ENCODE measurements around the gene ATF5.
A peak's percentile ranks its signal among the peaks of the same experiment; 100 is the strongest.
"Not testable (repeated sequence)": the region's sequence is repeated elsewhere in the genome, so short reads cannot be mapped to it uniquely, and the experiment has no call there.

Gene ATF5

DNA sequence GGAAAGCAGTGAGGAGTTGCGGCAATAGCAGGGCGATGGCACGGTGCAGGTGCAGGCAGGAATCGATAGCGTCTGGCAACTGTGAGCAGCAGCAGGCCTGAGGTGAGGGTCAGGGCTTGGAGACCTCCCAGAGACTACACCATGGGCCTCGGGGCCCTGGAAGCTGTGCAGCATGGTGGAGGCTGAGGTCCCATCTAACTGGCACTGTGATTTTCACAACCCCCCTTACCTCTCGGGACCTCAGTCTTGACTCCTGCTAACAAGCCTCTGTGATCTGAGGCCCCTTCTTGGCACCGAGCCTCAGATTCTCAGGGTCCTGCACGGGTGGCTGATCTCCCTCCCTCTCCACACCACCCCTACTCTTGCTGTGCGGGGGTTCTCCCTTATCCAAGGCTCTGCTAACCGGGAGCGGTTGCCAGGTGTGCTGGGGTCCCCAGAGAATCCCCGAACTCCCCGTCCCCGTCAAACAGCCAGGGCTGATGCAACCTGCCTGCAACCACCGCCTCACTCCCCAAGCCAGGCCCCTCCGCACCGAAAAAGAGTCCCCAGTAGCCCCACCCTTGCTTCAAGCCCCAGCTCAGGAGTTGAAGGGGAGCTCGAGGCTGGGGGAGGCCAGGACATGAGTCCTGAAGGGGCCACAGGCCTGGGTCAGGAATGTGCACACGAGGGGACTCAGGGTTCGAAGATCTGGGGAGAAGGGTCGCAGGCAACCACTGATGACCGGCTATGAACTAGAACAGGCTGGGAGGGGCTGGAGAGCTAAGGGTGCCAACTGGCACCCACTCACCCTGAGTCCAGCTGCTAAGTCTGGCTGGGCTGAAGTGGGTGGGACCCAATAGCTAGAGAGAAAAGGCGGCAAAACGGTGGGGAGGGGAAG, 4.8 kb upstream of the ATF5 start:
- Histone ChIP-seq H3K27ac (ENCODE audit: low read depth, low read length, severe bottlenecking) (peak overlapping the region; percentile 23), H3K9me3 (ENCODE audit: control insufficient read depth, low read length) (no peaks in the 10 kb centered on the region), H3K4me1 (ENCODE audit: control insufficient read depth, insufficient read depth, low read length, poor library complexity, severe bottlenecking) (peaks cover 13% of the 10 kb centered on the region), H3K36me3 (ENCODE audit: control insufficient read depth, insufficient read depth, low read length) (peaks cover 80% of the 10 kb centered on the region), H3K4me3 (ENCODE audit: extremely low read depth, insufficient read depth, low read length, poor library complexity, severe bottlenecking) (no peak overlapping the region)
- 92 to 94% methylated on average over 21 to 22 of the region's 25 CpGs for WGBS, 2 experiments (ENCODE audit: insufficient coverage in 2 of 2)

DNA sequence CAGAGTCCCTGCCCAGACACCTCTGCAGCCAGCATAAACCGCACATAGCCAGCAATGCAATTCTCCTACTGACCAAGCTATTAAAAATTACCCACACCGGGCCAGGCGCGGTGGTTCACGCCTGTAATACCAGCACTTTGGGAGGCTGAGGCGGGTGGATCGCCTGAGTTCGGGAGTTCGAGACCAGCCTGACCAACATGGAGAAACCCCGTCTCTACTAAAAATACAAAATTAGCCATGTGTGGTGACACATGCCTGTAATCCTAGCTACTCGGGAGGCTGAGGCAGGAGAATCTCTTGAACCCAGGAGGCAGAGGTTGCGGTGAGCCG, 4.2 kb upstream of the ATF5 start:
- Histone ChIP-seq H3K4me1 (ENCODE audit: control insufficient read depth, insufficient read depth, low read length, poor library complexity, severe bottlenecking) (peaks cover 13% of the 10 kb centered on the region), H3K36me3 (ENCODE audit: control insufficient read depth, insufficient read depth, low read length) (peaks cover 74% of the 10 kb centered on the region)
- not testable (repeated sequence) for H3K27ac ChIP-seq (ENCODE audit: low read depth, low read length, severe bottlenecking); H3K9me3 ChIP-seq (ENCODE audit: control insufficient read depth, low read length); H3K4me3 ChIP-seq (ENCODE audit: extremely low read depth, insufficient read depth, low read length, poor library complexity, severe bottlenecking)
- 90 to 100% methylated on average over 11 to 13 of the region's 13 CpGs for WGBS, 2 experiments (ENCODE audit: insufficient coverage in 2 of 2)

DNA sequence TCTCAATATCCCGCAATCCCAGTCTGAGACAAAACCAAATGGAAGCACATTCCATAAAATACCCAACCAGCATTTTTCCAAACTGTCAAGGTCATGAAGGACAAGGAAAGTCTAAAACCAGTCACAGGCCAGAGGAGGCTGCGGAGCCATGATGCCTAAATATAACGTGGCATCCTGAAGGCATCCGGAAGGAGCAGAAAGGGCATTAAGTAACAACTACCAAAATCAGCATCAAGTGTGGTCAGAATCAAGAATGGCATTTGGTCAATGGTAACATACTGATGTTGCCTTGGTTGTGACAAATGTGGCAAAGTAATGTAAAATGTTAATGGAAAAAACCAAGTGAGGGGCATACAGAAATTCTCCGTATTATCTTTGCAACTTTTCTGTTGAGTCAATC, 3.5 kb upstream of the ATF5 start:
- WGBS, 2 experiments (ENCODE audit: insufficient coverage in 2 of 2), result 95 to 97% methylated on average over 3 to 4 of the region's 5 CpGs

DNA sequence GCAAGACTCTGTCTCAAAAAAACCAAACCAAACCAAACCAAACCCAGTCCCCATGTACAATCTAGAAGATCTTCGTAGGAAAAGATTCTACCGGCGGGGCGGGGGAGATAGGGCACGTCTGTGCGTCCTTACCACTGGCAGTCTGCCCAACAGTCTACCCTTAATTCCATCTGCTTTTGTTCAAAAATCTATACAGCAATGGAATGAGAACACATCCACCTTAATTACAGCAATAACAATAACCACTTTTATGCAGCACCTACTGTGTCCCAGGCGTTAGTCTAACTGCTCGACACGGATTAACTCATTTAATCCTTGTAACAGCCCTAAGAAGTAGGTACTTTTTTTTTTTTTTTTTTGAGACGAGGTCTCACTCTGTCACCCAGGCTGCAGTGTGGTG, 2.5 kb upstream of the ATF5 start:
- peaks cover 66% of the 10 kb centered on the region for H3K36me3 ChIP-seq (ENCODE audit: control insufficient read depth, insufficient read depth, low read length)
- no peaks in the 10 kb centered on the region for H3K9me3 ChIP-seq (ENCODE audit: control insufficient read depth, low read length)
- no peak overlapping the region for H3K4me3 ChIP-seq (ENCODE audit: extremely low read depth, insufficient read depth, low read length, poor library complexity, severe bottlenecking)
- H3K4me1 ChIP-seq (ENCODE audit: control insufficient read depth, insufficient read depth, low read length, poor library complexity, severe bottlenecking), result peaks cover 13% of the 10 kb centered on the region
- 97 to 98% methylated on average over 6 to 9 of the region's 10 CpGs for WGBS, 2 experiments (ENCODE audit: insufficient coverage in 2 of 2)
- H3K27ac ChIP-seq (ENCODE audit: low read depth, low read length, severe bottlenecking), result no peak overlapping the region

More for the DNA sequence above, 3.5 kb upstream of the ATF5 start:
- Histone ChIP-seq H3K4me1 (ENCODE audit: control insufficient read depth, insufficient read depth, low read length, poor library complexity, severe bottlenecking) (peaks cover 13% of the 10 kb centered on the region), H3K27ac (ENCODE audit: low read depth, low read length, severe bottlenecking) (no peak overlapping the region), H3K9me3 (ENCODE audit: control insufficient read depth, low read length) (no peaks in the 10 kb centered on the region), H3K4me3 (ENCODE audit: extremely low read depth, insufficient read depth, low read length, poor library complexity, severe bottlenecking) (no peak overlapping the region), H3K36me3 (ENCODE audit: control insufficient read depth, insufficient read depth, low read length) (peaks cover 70% of the 10 kb centered on the region)

DNA sequence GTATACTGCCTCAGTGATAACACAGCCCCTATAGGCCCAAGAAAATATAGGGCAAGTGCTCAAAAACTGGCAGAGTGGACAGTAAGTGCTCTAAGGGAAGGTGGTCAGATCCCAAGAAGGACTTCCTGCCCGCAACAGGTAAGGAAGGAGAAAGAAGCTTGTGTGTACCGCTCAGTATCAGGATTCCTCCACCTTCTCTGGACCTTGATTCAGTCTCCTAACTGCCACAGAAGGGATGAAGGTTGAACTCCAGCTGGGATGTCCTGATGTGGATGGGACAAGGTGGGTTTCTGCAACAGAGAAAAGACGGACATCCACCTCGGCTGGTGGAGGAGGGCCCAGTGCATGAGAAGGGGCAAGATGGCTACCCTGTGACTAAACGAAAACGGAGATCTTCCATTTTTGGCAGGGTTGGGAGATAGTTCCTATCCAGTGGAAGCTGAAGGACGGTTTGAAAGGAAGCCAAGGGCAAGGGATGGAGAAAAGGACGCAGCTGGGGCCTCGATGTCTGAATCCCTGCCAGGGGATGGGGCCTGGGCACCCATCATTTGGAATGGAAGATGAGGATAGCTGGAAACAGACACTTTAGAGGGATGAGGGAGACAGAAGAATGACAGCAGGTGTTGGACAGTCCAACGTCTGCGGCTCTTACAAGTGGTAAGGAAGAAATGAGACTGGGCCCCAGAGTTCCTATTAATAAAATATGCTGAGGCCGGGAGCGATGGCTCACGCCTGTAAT, 1.3 kb upstream of the ATF5 start:
- H3K4me1 ChIP-seq (ENCODE audit: control insufficient read depth, insufficient read depth, low read length, poor library complexity, severe bottlenecking), result peaks cover 13% of the 10 kb centered on the region
- 90 to 97% methylated on average over 9 to 13 of the region's 14 CpGs for WGBS, 2 experiments (ENCODE audit: insufficient coverage in 2 of 2)
- H3K27ac ChIP-seq (ENCODE audit: low read depth, low read length, severe bottlenecking), result no peak overlapping the region
- H3K9me3 ChIP-seq (ENCODE audit: control insufficient read depth, low read length), result no peaks in the 10 kb centered on the region
- H3K36me3 ChIP-seq (ENCODE audit: control insufficient read depth, insufficient read depth, low read length), result peaks cover 60% of the 10 kb centered on the region
- peak overlapping the region; percentile 93 for H3K4me3 ChIP-seq (ENCODE audit: extremely low read depth, insufficient read depth, low read length, poor library complexity, severe bottlenecking)

DNA sequence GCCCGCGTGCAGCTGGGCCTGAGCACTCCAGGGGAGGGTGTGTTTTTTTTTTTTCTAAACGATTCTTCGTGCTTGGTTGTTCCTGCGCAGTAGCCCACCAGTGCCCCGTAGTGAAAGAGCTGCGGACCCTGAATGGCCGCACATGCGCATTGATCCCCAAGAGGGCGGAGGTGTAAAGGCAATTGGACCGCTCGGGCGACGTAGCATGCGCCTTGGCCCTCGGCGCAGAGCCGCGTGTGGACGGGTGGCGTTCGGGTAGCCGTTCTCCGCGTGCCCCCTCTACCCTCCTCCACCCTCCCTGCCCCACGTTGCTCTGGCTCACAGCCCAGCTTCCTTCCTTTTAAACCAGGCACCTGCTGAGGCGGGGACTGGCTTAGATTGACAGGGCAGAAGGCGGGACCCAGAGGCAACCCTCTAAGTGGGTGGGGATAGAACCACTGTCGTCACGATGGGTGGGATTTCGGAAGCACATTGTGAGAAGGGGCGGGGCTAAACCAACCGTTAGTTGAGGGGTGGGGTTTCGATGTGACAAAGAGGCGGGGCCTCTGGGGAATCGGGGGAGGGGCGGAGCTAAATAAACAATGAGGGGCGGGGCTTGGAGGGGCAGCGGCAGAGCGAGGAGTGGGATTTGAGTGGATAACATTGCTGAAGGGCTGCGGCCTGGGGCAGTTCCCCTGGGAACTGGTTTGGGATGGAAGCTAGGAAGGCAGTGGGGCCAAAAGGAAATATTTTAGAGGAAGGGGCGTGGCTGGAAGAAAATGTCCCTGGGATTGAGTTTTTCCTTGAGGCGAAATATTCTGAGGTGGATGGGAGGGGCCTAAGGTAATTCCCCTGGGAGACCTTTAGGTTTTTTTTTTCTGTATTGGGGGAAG, 842 bp downstream of the ATF5 start:
- peak overlapping the region; percentile 92 for H3K27ac ChIP-seq (ENCODE audit: low read depth, low read length, severe bottlenecking)
- peaks cover 13% of the 10 kb centered on the region for H3K4me1 ChIP-seq (ENCODE audit: control insufficient read depth, insufficient read depth, low read length, poor library complexity, severe bottlenecking)
- peak overlapping the region; percentile 93 for H3K4me3 ChIP-seq (ENCODE audit: extremely low read depth, insufficient read depth, low read length, poor library complexity, severe bottlenecking)
- no peaks in the 10 kb centered on the region for H3K9me3 ChIP-seq (ENCODE audit: control insufficient read depth, low read length)
- 8 to 9% methylated on average over 25 to 31 of the region's 43 CpGs for WGBS, 2 experiments (ENCODE audit: insufficient coverage in 2 of 2)
- H3K36me3 ChIP-seq (ENCODE audit: control insufficient read depth, insufficient read depth, low read length), result peaks cover 38% of the 10 kb centered on the region

DNA sequence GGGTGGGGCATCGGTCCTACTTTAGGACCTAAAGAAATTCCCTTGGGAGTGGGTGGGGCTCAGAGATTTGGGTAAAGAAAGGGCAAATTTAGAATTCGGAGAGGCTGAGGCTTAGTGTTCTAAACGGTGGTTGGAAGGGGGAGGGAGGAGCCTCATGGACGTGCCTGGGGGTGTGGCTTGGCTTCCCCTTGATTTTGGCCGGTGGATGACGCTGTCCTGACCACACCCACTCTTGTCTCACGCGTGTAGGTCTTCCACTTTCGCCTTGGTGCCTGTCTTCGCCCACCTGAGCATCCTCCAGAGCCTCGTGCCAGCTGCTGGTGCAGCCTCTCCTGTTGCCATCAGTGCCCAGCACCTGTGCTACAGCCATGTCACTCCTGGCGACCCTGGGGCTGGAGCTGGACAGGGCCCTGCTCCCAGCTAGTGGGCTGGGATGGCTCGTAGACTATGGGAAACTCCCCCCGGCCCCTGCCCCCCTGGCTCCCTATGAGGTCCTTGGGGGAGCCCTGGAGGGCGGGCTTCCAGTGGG, 1.5 kb downstream of the ATF5 start:
- H3K4me1 ChIP-seq (ENCODE audit: control insufficient read depth, insufficient read depth, low read length, poor library complexity, severe bottlenecking), result peaks cover 11% of the 10 kb centered on the region
- peak overlapping the region; percentile 92 for H3K27ac ChIP-seq (ENCODE audit: low read depth, low read length, severe bottlenecking)
- H3K9me3 ChIP-seq (ENCODE audit: control insufficient read depth, low read length), result no peaks in the 10 kb centered on the region
- 75 to 85% methylated on average over 12 of the region's 15 CpGs for WGBS, 2 experiments (ENCODE audit: insufficient coverage in 2 of 2)
- peak overlapping the region; percentile 93 for H3K4me3 ChIP-seq (ENCODE audit: extremely low read depth, insufficient read depth, low read length, poor library complexity, severe bottlenecking)
- H3K36me3 ChIP-seq (ENCODE audit: control insufficient read depth, insufficient read depth, low read length), result peaks cover 31% of the 10 kb centered on the region

DNA sequence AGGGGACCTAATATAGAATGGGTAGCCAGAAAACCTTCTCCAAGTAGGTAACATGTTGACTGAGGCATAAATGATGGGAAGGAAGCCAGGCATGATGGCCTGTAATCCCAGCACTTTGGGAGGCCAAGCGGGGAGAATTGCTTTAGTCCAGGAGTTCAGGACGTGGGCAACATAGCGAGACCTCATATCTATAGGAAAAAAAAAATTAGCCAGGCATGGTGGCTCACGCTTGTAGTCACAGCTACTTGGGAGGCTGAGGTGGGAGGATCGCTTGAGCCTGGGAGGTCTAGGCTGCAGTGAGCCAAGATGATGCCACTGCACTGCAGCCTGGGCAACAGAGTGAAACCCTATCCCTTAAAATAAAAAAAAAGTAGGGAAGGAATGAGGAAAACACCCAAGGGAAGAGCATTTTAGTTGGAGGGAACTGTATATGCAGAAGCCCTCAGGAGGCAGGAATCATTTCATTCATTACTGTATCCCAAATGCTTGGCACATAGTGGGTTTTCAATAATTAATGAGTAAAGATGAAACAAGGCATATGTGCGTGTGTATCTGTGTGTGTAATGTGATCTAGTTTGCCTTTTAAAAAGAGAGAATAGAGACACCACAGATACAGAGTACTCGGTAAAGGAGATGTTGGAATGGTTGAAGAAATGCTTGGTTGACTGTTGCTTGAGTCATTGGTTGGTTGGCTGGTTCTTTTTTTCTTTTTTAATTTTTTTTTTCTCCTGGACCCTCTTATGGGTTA, 2.5 kb downstream of the ATF5 start:
- Histone ChIP-seq H3K27ac (ENCODE audit: low read depth, low read length, severe bottlenecking) (no peak overlapping the region), H3K36me3 (ENCODE audit: control insufficient read depth, insufficient read depth, low read length) (peaks cover 22% of the 10 kb centered on the region), H3K4me3 (ENCODE audit: extremely low read depth, insufficient read depth, low read length, poor library complexity, severe bottlenecking) (no peak overlapping the region), H3K9me3 (ENCODE audit: control insufficient read depth, low read length) (no peaks in the 10 kb centered on the region), H3K4me1 (ENCODE audit: control insufficient read depth, insufficient read depth, low read length, poor library complexity, severe bottlenecking) (peaks cover 9% of the 10 kb centered on the region)
- 86 to 100% methylated on average over 4 to 6 of the region's 7 CpGs for WGBS, 2 experiments (ENCODE audit: insufficient coverage in 2 of 2)

DNA sequence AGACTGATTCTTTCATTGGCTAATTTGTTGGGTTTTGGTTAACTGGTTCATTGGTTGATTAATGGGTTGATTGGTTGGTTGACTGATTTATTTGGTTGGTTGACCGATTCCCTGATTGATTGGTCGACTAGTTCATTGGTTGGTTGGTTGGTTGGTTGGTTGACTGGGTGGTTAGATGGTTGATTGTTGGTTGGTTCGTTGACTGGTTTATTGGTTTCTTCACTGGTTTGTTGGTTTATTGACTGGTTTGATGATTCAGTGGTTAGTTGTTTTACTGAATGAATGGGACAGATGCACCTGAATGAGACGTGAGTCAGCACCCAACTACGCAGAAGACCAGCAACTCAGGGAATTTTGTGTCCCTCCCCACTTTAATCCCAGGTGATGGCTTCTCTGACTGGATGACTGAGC, 3.0 kb downstream of the ATF5 start:
- peaks cover 9% of the 10 kb centered on the region for H3K4me1 ChIP-seq (ENCODE audit: control insufficient read depth, insufficient read depth, low read length, poor library complexity, severe bottlenecking)
- no peak overlapping the region for H3K4me3 ChIP-seq (ENCODE audit: extremely low read depth, insufficient read depth, low read length, poor library complexity, severe bottlenecking)
- H3K9me3 ChIP-seq (ENCODE audit: control insufficient read depth, low read length), result no peaks in the 10 kb centered on the region
- peaks cover 16% of the 10 kb centered on the region for H3K36me3 ChIP-seq (ENCODE audit: control insufficient read depth, insufficient read depth, low read length)
- 94 to 100% methylated on average over 3 to 5 of the region's 5 CpGs for WGBS, 2 experiments (ENCODE audit: insufficient coverage in 2 of 2)
- H3K27ac ChIP-seq (ENCODE audit: low read depth, low read length, severe bottlenecking), result no peak overlapping the region

DNA sequence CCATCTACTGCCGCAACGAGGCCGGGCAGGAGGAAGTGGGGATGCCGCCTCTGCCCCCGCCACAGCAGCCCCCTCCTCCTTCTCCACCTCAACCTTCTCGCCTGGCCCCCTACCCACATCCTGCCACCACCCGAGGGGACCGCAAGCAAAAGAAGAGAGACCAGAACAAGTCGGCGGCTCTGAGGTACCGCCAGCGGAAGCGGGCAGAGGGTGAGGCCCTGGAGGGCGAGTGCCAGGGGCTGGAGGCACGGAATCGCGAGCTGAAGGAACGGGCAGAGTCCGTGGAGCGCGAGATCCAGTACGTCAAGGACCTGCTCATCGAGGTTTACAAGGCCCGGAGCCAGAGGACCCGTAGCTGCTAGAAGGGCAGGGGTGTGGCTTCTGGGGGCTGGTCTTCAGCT, 3.7 kb downstream of the ATF5 start:
- Histone ChIP-seq H3K4me3 (ENCODE audit: extremely low read depth, insufficient read depth, low read length, poor library complexity, severe bottlenecking) (no peak overlapping the region), H3K36me3 (ENCODE audit: control insufficient read depth, insufficient read depth, low read length) (peaks cover 9% of the 10 kb centered on the region), H3K27ac (ENCODE audit: low read depth, low read length, severe bottlenecking) (no peak overlapping the region), H3K9me3 (ENCODE audit: control insufficient read depth, low read length) (no peaks in the 10 kb centered on the region), H3K4me1 (ENCODE audit: control insufficient read depth, insufficient read depth, low read length, poor library complexity, severe bottlenecking) (peaks cover 4% of the 10 kb centered on the region)
- WGBS, 2 experiments (ENCODE audit: insufficient coverage in 2 of 2), result 95 to 100% methylated on average over 12 to 17 of the region's 25 CpGs
